ENCODE data around the gene FOSB.
A peak's percentile ranks its signal among the peaks of the same experiment; 100 is the strongest.

The FOSB gene

DNA sequence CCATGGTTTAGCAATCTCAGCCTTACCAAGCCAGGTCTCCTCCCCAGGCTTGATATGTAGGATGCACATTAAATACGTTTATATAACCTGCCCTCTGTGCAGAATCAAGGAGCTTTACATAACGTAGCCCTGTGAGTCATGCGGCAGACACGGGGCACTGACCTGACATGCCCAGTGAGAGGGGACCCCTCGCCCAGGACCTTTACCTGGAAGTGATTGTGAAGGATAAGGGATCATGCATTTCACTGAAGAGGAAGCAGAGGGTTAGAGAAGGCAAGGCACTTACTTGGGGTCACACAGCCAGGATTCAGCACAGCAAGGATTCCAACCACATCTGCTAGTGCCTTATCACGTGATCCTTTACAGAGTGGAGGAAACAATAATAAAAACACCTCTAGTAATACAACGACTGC, 18.9 kb upstream of the FOSB start:
- no peak overlapping the region for H3K4me3 ChIP-seq (replicated peaks; ENCODE audit: low read depth, low read length)

GRCh38 chr19:45450012-45450333, 17.8 kb upstream of the FOSB start:
- no peak for DNase-seq (ENCODE audit: low read depth)
- TF ChIP-seq, protein P1, sequence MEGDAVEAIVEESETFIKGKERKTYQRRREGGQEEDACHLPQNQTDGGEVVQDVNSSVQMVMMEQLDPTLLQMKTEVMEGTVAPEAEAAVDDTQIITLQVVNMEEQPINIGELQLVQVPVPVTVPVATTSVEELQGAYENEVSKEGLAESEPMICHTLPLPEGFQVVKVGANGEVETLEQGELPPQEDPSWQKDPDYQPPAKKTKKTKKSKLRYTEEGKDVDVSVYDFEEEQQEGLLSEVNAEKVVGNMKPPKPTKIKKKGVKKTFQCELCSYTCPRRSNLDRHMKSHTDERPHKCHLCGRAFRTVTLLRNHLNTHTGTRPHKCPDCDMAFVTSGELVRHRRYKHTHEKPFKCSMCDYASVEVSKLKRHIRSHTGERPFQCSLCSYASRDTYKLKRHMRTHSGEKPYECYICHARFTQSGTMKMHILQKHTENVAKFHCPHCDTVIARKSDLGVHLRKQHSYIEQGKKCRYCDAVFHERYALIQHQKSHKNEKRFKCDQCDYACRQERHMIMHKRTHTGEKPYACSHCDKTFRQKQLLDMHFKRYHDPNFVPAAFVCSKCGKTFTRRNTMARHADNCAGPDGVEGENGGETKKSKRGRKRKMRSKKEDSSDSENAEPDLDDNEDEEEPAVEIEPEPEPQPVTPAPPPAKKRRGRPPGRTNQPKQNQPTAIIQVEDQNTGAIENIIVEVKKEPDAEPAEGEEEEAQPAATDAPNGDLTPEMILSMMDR (IDR thresholded peaks at IDR 0.05; ENCODE audit: low read length, missing control alignments) = no peak
- peak overlapping the region; percentile 58 for H3K4me3 ChIP-seq (replicated peaks; ENCODE audit: low read depth, low read length)

More for the DNA sequence above, 18.9 kb upstream of the FOSB start:
- no peak for DNase-seq (ENCODE audit: low read depth)
- TF ChIP-seq, protein P1 (IDR thresholded peaks at IDR 0.05; ENCODE audit: low read length, missing control alignments) = no peak

DNA sequence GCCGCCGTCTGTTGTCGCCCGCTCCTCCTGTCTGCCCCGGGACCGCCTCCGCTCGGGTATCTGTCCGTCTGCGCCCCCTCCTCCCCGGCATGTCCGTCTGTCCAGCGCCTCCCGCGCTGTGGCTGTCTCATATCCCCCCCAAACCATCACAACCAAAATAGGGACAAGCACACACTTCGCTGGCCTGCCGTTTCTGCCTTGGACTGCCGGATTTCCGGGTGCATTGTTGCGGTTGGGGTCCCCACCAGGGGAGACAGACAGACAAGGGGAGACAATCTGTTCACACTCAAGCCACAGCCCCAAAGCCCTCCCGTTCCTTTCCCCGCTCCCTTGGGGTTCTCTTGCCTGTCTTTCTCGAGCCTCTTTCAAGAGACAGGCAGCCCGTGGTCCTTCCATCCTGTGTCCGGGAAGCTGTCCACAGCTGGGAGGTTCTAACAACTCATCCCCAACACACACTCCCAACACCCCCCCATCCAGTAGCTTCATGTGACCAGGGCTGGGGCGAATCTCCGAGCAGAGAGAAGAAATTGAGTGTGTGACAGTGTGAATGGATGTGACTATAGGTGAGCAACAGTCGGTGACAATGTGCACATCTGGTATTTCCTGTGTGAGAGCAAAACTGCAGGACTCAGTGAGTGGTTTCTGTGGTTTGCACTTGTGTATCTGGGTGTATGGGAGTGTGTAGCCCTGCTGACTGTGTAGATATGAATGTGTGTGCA, 16.5 kb upstream of the FOSB start:
- TF ChIP-seq, protein P1 (IDR thresholded peaks at IDR 0.05; ENCODE audit: low read length, missing control alignments) = no peak
- H3K4me3 ChIP-seq (replicated peaks; ENCODE audit: low read depth, low read length) = peak overlapping the region; percentile 71
- DNase-seq (ENCODE audit: low read depth) = peak; percentile 62

DNA sequence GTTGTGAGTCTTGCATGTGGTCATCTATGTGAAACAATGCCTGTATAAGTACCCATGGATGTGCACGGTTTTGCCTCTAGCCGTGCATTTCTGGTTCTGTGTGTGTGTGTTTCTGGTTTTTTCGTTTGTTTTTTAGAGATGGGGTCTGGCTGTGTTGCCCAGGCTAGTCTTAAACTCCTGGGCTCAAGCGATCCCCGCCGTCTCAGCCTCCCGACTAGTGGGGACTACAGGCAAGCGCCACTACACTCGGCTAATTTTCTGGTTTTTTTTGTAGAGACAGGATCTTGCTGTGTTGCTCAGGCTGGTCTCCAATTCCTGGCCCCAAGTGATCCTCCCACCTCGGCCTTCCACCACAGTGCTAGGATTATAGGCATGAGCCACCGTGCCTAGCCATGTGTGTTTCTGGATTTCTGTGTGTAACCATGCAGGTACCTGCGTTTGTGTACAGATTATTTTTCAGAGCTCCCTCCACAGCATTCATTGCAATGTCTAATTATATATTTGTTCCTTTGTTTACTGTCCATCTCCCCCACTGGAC, 15.9 kb upstream of the FOSB start:
- no peak overlapping the region for H3K4me3 ChIP-seq (replicated peaks; ENCODE audit: low read depth, low read length)
- TF ChIP-seq, protein P1 (IDR thresholded peaks at IDR 0.05; ENCODE audit: low read length, missing control alignments) = no peak

GRCh38 chr19:45455707-45456499, 11.9 kb upstream of the FOSB start:
- TF ChIP-seq, protein P1 (IDR thresholded peaks at IDR 0.05; ENCODE audit: low read length, missing control alignments) = no peak
- H3K4me3 ChIP-seq (replicated peaks; ENCODE audit: low read depth, low read length) = peak overlapping the region; percentile 34
- peak; percentile 99 for DNase-seq (ENCODE audit: low read depth)

More for the DNA sequence above, 15.9 kb upstream of the FOSB start:
- DNase-seq (ENCODE audit: low read depth) = no peak

DNA sequence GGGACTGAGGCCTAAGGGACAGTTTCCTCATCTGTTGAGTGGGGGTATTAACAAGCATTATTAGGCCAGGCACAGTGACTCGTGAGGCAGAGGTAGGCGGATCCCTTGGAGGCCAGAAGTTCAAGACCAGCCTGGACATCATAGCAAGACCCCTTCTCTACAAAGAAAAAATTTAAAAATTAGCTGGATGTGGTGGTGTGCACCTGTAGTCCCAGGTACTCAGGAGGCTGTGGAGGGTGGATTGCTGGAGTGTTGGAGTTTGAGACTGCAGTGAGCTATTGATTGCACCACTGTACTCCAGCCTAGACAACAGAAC, 11.3 kb upstream of the FOSB start:
- DNase-seq (ENCODE audit: low read depth) = no peak
- TF ChIP-seq, protein P1 (IDR thresholded peaks at IDR 0.05; ENCODE audit: low read length, missing control alignments) = no peak
- H3K4me3 ChIP-seq (replicated peaks; ENCODE audit: low read depth, low read length) = no peak overlapping the region

All from fibroblast of pulmonary artery (primary cell).